WI38 (cell line): Measurements from ENCODE around the gene SMG1.

Source experiments
- H3K4me3 ChIP-seq: 2 replicates; pipeline ENCODE4 v1.5.1; 2011; ENCODE audit warnings: low read depth, mild to moderate bottlenecking, control low read depth, low read length
- CTCF ChIP-seq: IDR thresholded peaks from 2 replicates; pipeline ENCODE4 v1.5.1; 2012; ENCODE audit warnings: low read depth, mild to moderate bottlenecking, control low read depth, low read length

SMG1 gene

GRCh38 chr16:18801145-18801972 is 124.8 kb downstream of the SMG1 start, which contains the start of gene ARL6IP1:
TSS of gene ARL6IP1 (minus strand) at chr16:18801549. CDS start at chr16:18801466, 83 bp downstream.
- H3K4me3 ChIP-seq: peak within 1 kb of the TSS; percentile 91
- peak; percentile 79 for TF ChIP-seq CTCF

DNA sequence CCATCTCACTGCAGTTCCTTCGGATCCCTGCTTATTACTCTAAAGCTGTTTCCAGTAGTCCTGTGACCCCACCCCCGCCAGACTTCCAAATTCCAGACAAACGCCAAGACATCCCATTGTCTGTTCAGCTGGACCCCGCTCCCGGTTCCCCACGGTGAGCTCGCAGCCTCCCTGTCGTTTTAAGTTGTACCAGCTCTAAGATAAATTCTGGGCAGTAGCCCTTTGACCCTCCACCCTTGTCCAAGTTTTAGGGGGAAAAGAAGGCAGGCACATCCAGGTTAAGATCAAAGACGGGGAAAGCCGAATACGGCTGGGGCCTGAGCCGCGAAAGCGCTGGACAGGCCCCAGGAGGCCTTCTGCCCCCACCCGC is 125.4 kb downstream of the SMG1 start:
- TF ChIP-seq CTCF: no peak
- H3K4me3 ChIP-seq: peak overlapping the region; percentile 91

DNA sequence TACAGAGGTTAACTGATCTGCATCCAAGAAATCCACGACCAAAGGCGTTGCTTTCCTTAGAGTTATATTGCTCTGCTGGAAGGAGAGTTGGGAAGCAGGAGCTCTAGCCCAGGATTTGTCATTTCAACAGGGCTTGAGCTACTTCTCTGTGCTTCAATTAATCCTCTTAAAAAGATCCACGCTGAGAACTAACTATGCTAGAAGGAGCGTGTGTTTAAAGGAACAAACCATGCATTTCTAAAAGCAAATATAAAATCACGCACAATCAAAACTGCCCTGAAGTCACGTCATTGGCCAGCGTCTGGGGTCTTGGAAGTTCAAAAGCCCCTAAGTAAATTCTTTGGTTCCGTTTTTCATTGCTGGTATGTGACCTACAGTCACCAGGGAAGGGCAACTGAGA is 125.9 kb downstream of the SMG1 start:
- peak overlapping the region; percentile 91 for H3K4me3 ChIP-seq
- TF ChIP-seq CTCF: no peak

DNA sequence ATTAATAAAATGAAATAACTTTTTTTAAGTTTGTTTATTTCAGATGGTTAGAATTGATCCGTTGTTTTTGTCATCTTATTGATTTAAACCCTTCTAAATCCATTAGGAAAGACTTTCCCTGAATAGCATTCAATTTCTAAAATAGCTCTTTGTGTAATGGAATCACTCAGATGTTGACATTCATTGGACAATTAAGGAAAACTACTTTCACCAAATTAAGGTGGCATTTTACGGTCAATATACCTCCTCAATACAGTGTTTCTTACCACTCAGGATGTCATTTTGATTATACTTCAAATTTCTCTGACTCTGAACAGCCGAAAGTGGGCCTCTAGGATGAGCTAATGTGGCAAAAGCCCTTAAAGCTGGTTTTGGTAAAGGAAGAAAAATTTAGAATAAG is 126.7 kb downstream of the SMG1 start:
- TF ChIP-seq CTCF: no peak
- peak overlapping the region; percentile 91 for H3K4me3 ChIP-seq

DNA sequence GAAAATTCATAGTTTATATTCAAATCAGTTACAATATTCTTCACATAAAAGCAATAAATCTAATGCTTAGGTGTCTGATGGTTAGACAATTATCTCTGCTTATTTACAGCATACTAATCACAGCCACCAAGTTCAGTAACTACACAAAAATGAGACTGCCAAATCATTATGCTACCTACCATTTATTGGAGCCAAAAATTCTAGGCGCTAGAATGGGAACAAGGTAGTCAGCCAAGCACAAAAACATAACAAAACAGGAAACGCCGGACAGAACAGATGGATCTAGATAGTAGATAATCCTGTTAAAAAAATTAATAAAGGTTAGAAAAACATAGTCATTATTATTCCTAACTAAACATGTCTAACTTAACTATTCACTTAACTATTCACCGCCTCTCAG is 128.5 kb downstream of the SMG1 start:
- H3K4me3 ChIP-seq: no peak overlapping the region
- no peak for TF ChIP-seq CTCF

DNA sequence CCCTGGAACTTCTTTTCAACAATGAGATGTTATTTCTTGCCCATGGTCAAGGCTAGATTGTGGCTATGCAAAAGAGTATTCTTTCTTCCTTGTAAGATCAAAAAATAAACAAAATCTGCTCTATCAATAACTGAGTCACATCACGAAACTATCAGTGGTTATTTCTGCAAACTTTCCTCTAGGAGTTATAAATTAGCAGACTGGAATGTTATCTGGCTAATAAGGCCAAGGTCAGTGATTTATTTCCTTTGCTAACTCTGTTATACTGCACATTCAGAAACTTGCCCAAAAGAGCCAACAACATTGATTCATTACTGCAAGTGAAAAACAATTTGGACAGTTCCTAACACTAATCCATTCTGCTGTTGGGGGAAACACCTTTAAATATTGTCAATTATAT is 129.8 kb downstream of the SMG1 start:
- no peak overlapping the region for H3K4me3 ChIP-seq
- no peak for TF ChIP-seq CTCF

GRCh38 chr16:18792836-18793433 is 133.3 kb downstream of the SMG1 start:
- no peak overlapping the region for H3K4me3 ChIP-seq
- no peak for TF ChIP-seq CTCF
